Caco-2 (cell line): ENCODE data around the gene SPTLC1. TPM values are rescaled to one million over a fixed set of nuclear protein-coding genes. Genes with fewer than 3 reads are reported as not detected.

Experiments used
- BruUV-seq: library from RNA; stranded (reverse); fragments of 400-500 nt; replicated peaks from 2 replicates; lab custom pipeline; 2021; lab: Mats Ljungman, UMichigan
- CTCF ChIA-PET: fragments of 300-600 bp; sonication (Branson Sonifier 250); formaldehyde crosslinking; loops from one replicate; lab custom pipeline; 2022; ENCODE audit warnings: antibody characterized with exemption; lab: Charles Lee
- POLR2A ChIA-PET: fragments of 300-600 bp; sonication (Branson Sonifier 250); formaldehyde crosslinking; loops from one replicate; lab custom pipeline; 2022; ENCODE audit warnings: antibody characterized with exemption; lab: Charles Lee
- DNase-seq, 2 experiments: peaks; one replicate each; pipeline versions ENCODE4 v3.0.0 to v3.0.0-alpha.2; 2020 to 2022
- H3K27me3 ChIP-seq: replicated peaks from 2 replicates; pipeline ENCODE4 v1.6.0; 2011; ENCODE audit warnings: low read length; ENCODE audit not compliant: control insufficient read depth, insufficient read depth
- H3K36me3 ChIP-seq: 2 replicates; pipeline ENCODE4 v1.5.1; 2011; ENCODE audit warnings: low read length; ENCODE audit not compliant: control insufficient read depth, insufficient read depth
- H3K4me1 ChIP-seq: fragments of 250-450 bp; sonication (Bioruptor Pico); 2 replicates; pipeline ENCODE4 v1.5.1; 2020; ENCODE audit warnings: mild to moderate bottlenecking
- H3K4me3 ChIP-seq: 2 replicates; pipeline ENCODE4 v1.5.1; 2011; ENCODE audit warnings: low read depth, mild to moderate bottlenecking, control low read depth, low read length
- H3K9me3 ChIP-seq: fragments of 250-450 bp; sonication (Bioruptor Pico); 2 replicates; pipeline ENCODE4 v1.5.1; 2020; ENCODE audit warnings: mild to moderate bottlenecking, moderate library complexity
- H3K27ac Mint-ChIP-seq: one replicate; pipeline ENCODE4 v1.8.0; 2022; ENCODE audit warnings: mixed read lengths; ENCODE audit not compliant: unreplicated experiment
- H3K27me3 Mint-ChIP-seq: one replicate; pipeline ENCODE4 v1.8.0; 2022; ENCODE audit warnings: mixed read lengths; ENCODE audit not compliant: insufficient read depth, unreplicated experiment
- H3K36me3 Mint-ChIP-seq: one replicate; pipeline ENCODE4 v1.8.0; 2022; ENCODE audit warnings: mild to moderate bottlenecking, mixed read lengths; ENCODE audit not compliant: insufficient read depth, unreplicated experiment
- H3K4me1 Mint-ChIP-seq: one replicate; pipeline ENCODE4 v1.8.0; 2022; ENCODE audit warnings: low read depth, mixed read lengths; ENCODE audit not compliant: unreplicated experiment
- H3K4me3 Mint-ChIP-seq: one replicate; pipeline ENCODE4 v1.8.0; 2022; ENCODE audit warnings: mild to moderate bottlenecking, moderate library complexity, mixed read lengths; ENCODE audit not compliant: unreplicated experiment
- H3K9me3 Mint-ChIP-seq: one replicate; pipeline ENCODE4 v1.8.0; 2022; ENCODE audit warnings: mixed read lengths; ENCODE audit not compliant: unreplicated experiment
- intact Hi-C: fragments of 100-400 bp; cut with micrococcal nuclease; formaldehyde crosslinking; loops from one replicate; pipeline ENCODE4 v1.10.0; 2022; ENCODE audit not compliant: unreplicated experiment
- total RNA-seq: library from RNA; stranded (reverse); gene quantifications from 2 replicates; pipeline ENCODE4 v1.2.3, GENCODE V29; 2022
- TF ChIP-seq, protein P1 (sequence below), 2 experiments: fragments of 200-600 bp in 1 of 2; IDR thresholded peaks; 1 replicate in 1 of 2; 2 replicates in 1 of 2; pipeline versions ENCODE4 v1.5.1 to v1.8.0; 2011 to 2022; ENCODE audit warnings: antibody characterized with exemption in 1 of 2, control low read depth in 1 of 2, inconsistent platforms in 1 of 2, low read depth in 1 of 2, low read length in 1 of 2, mild to moderate bottlenecking in 1 of 2, moderate library complexity in 1 of 2; ENCODE audit not compliant: insufficient read depth in 1 of 2, severe bottlenecking in 1 of 2, unreplicated experiment in 1 of 2

Gene SPTLC1
- total RNA-seq, 1 experiment from 2014 or later: 43.6 TPM

DNA sequence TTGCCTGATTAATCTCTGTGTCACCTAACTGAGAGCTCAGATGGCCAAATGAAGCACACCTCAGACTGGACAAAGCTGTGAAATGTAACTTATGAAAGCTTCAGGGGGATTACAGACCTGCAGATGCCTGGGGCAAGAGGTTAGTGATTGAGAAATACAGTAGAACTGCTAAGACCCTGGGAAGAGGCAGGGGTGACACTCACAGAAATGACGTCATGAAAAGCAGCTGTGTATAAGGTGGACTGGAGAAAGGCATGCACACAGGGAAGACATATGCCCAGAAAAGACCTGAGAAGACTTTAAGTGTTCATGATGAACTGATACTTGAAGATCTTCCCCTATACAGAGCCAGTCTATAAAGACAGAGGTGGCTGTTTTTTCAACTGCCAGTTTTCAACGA is 49.3 kb upstream of the SPTLC1 start:
- H3K4me1 Mint-ChIP-seq: no peaks in the 10 kb centered on the region
- H3K27ac Mint-ChIP-seq: no peak overlapping the region

DNA sequence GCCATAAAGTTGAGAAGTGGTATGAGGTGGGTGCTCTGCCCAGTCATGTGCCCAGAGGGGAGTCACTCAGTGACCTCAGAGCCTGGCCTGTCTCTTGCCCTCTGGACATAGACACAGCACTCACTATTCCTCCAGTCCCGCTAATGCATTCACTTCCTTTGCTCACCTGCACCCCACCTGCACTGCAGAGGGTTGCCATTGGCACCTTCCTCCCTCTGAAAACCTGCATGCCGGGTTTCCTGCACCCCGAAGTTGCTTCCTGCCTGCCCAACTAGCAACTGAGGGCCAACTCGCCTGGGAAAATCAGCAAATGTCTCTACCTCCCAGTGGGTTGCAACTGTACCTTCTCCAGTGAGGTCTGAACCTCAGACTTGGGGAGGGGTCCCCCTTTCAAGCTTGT is 48.1 kb upstream of the SPTLC1 start:
- Histone ChIP-seq H3K9me3 (no peaks in the 10 kb centered on the region), H3K27me3 (no peaks in the 10 kb centered on the region), H3K4me1 (no peaks in the 10 kb centered on the region), H3K36me3 (no peaks in the 10 kb centered on the region), H3K4me3 (no peak overlapping the region)
- H3K27ac Mint-ChIP-seq: no peak overlapping the region
- intact Hi-C loops: no loop called here
- no peaks in the 10 kb centered on the region for H3K9me3 Mint-ChIP-seq
- TF ChIP-seq, protein P1, sequence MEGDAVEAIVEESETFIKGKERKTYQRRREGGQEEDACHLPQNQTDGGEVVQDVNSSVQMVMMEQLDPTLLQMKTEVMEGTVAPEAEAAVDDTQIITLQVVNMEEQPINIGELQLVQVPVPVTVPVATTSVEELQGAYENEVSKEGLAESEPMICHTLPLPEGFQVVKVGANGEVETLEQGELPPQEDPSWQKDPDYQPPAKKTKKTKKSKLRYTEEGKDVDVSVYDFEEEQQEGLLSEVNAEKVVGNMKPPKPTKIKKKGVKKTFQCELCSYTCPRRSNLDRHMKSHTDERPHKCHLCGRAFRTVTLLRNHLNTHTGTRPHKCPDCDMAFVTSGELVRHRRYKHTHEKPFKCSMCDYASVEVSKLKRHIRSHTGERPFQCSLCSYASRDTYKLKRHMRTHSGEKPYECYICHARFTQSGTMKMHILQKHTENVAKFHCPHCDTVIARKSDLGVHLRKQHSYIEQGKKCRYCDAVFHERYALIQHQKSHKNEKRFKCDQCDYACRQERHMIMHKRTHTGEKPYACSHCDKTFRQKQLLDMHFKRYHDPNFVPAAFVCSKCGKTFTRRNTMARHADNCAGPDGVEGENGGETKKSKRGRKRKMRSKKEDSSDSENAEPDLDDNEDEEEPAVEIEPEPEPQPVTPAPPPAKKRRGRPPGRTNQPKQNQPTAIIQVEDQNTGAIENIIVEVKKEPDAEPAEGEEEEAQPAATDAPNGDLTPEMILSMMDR (IDR thresholded peaks at IDR 0.05; ENCODE audit: insufficient read depth in 1 of 2, low read depth in 1 of 2, low read length in 1 of 2, severe bottlenecking in 1 of 2, unreplicated experiment in 1 of 2): no peak
- CTCF ChIA-PET: no interaction called here
- no peak for DNase-seq
- H3K4me1 Mint-ChIP-seq: no peaks in the 10 kb centered on the region
- no TSS peak for BruUV-seq
- H3K27me3 Mint-ChIP-seq: no peaks in the 10 kb centered on the region
- peaks cover 5% of the 10 kb centered on the region for H3K36me3 Mint-ChIP-seq
- POLR2A ChIA-PET: no interaction called here
- no peak overlapping the region for H3K4me3 Mint-ChIP-seq

More for the DNA sequence above, 49.3 kb upstream of the SPTLC1 start:
- Mint-ChIP-seq H3K4me3 (no peak overlapping the region), H3K27me3 (no peaks in the 10 kb centered on the region), H3K9me3 (no peaks in the 10 kb centered on the region), H3K36me3 (peaks cover 5% of the 10 kb centered on the region)
- Histone ChIP-seq H3K4me3 (no peak overlapping the region), H3K27me3 (no peaks in the 10 kb centered on the region), H3K36me3 (no peaks in the 10 kb centered on the region), H3K4me1 (no peaks in the 10 kb centered on the region), H3K9me3 (no peaks in the 10 kb centered on the region)
- TF ChIP-seq, protein P1 (IDR thresholded peaks at IDR 0.05; ENCODE audit: insufficient read depth in 1 of 2, low read depth in 1 of 2, low read length in 1 of 2, severe bottlenecking in 1 of 2, unreplicated experiment in 1 of 2): no peak
- ChIA-PET CTCF (no interaction called here), POLR2A (no interaction called here)
- intact Hi-C loops: no loop called here
- DNase-seq: no peak
- no TSS peak for BruUV-seq

DNA sequence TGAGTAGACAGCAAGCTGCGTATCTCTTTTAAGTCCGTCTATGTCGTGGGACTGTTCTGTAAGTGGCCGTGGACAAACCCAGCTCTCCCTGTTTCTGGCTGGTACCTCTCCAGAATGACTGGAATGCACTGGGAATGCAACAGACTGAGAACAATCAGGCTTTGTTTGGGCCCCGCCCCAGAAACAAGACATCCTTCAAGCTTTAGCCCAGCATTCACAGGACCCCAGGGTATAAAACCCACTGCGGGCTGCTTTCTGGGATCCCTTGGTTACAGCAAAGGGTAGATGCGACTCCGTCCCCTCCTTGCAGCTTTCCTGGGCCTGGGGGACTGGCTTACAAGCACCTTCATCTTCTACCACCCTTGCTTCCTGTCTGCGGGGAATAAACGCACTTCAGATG is 45.6 kb upstream of the SPTLC1 start:
- H3K9me3 Mint-ChIP-seq: no peaks in the 10 kb centered on the region
- no TSS peak for BruUV-seq
- no peaks in the 10 kb centered on the region for H3K27me3 ChIP-seq
- H3K9me3 ChIP-seq: no peaks in the 10 kb centered on the region
- TF ChIP-seq, protein P1 (IDR thresholded peaks at IDR 0.05; ENCODE audit: insufficient read depth in 1 of 2, low read depth in 1 of 2, low read length in 1 of 2, severe bottlenecking in 1 of 2, unreplicated experiment in 1 of 2): no peak
- no peak overlapping the region for H3K4me3 ChIP-seq
- POLR2A ChIA-PET: no interaction called here
- H3K36me3 Mint-ChIP-seq: peaks cover 5% of the 10 kb centered on the region
- no peaks in the 10 kb centered on the region for H3K36me3 ChIP-seq
- H3K27me3 Mint-ChIP-seq: no peaks in the 10 kb centered on the region
- intact Hi-C loops: no loop called here
- no peaks in the 10 kb centered on the region for H3K4me1 ChIP-seq
- no peak overlapping the region for H3K27ac Mint-ChIP-seq
- CTCF ChIA-PET: interaction anchor here (1.6 kb wide), 1 partner anchor 21 kb away, joined by 3 read pairs; no protein-coding TSS in a partner anchor
- no peaks in the 10 kb centered on the region for H3K4me1 Mint-ChIP-seq
- no peak for DNase-seq
- H3K4me3 Mint-ChIP-seq: no peak overlapping the region
